NCI-H510A treated with DMSO at 0.1 percent for 48 hours (cell line): ENCODE data around the gene ANO10.

Experiments used
- DNase-seq: peaks from one replicate; lab custom pipeline; 2025; lab: John Stamatoyannopoulos, UW

ANO10 gene

DNA sequence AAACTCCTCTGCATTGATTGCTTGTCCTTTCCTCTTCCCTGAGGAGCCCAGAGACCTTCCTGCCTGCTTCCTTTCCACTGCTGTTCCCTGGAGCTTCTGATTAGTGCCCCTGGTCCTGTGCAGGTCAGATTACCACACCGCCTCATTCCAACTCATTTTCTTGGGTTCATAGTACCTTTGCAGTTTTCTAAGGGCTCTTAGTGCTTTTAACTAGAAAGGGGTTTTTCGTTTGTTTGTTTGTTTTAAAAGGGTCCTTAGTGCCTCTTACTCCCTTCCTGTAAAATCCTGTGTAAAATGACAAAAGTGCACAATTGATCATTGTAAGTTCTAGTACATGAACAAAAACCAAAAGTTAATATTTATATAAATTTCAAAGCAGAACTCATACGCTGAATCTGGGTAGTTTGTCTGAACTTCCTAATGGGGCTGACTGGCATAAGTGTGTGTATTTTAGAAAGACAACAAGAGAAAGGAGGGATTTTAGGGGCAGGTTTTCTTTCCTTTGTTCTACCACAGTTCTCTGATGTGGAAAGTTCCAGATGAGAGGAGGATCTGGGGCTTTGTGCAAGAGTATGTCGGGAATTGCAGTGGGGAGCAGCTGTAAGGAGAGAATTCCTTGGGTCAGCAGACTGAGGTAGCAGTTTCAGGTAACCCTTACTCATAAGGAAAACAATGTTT lies 304.9 kb downstream of the ANO10 start:
- DNase-seq: no peak
